Smooth muscle cell (in vitro differentiated cells): ENCODE measurements around the gene CASTOR2. TPM values are rescaled to one million over a fixed set of nuclear protein-coding genes. Genes with fewer than 3 reads are reported as not detected.

Experiments used
- DNase-seq: peaks from one replicate; lab custom pipeline; 2025; ENCODE audit not compliant: unreplicated experiment; lab: John Stamatoyannopoulos, UW
- H2AFZ ChIP-seq: fragments of 200-600 bp; sonication (generic); 2 replicates; pipeline ENCODE4 v1.6.0; 2016; ENCODE audit warnings: antibody characterized with exemption, low read depth, mild to moderate bottlenecking
- H3F3A ChIP-seq: fragments of 200-600 bp; sonication (generic); 2 replicates; pipeline ENCODE4 v1.6.0; 2017; ENCODE audit warnings: antibody characterized with exemption, low read depth
- H3K27ac ChIP-seq: fragments of 200-600 bp; sonication (generic); 2 replicates; pipeline ENCODE4 v1.5.1; 2016; ENCODE audit warnings: low read depth, mild to moderate bottlenecking
- H3K27me3 ChIP-seq: fragments of 200-600 bp; sonication (generic); 2 replicates; pipeline ENCODE4 v1.6.1; 2016; ENCODE audit warnings: low read depth, mild to moderate bottlenecking
- H3K36me3 ChIP-seq: fragments of 200-600 bp; sonication (generic); 2 replicates; pipeline ENCODE4 v1.5.1; 2016; ENCODE audit warnings: low read depth
- H3K4me1 ChIP-seq: fragments of 200-600 bp; sonication (generic); 2 replicates; pipeline ENCODE4 v1.5.1; 2016; ENCODE audit warnings: low read depth
- H3K4me2 ChIP-seq: fragments of 200-600 bp; sonication (generic); 2 replicates; pipeline ENCODE4 v1.6.0; 2016; ENCODE audit warnings: mild to moderate bottlenecking
- H3K4me3 ChIP-seq: fragments of 200-600 bp; sonication (generic); 2 replicates; pipeline ENCODE4 v1.5.1; 2016; ENCODE audit warnings: mild to moderate bottlenecking
- H3K79me2 ChIP-seq: fragments of 200-600 bp; sonication (generic); 2 replicates; pipeline ENCODE4 v1.6.0; 2016; ENCODE audit warnings: low read depth, mild to moderate bottlenecking
- H3K9ac ChIP-seq: fragments of 200-600 bp; sonication (generic); 2 replicates; pipeline ENCODE4 v1.6.0; 2016; ENCODE audit warnings: low read depth
- H3K9me3 ChIP-seq: fragments of 200-600 bp; sonication (generic); replicated peaks from 2 replicates; pipeline ENCODE4 v1.5.1; 2016; ENCODE audit warnings: low read depth
- H4K20me1 ChIP-seq: fragments of 200-600 bp; sonication (generic); 2 replicates; pipeline ENCODE4 v1.6.0; 2016; ENCODE audit warnings: low read depth
- CTCF ChIP-seq: fragments of 200-600 bp; sonication (generic); IDR thresholded peaks from 2 replicates; pipeline ENCODE4 v1.5.1; 2017; ENCODE audit warnings: borderline replicate concordance, mild to moderate bottlenecking, antibody characterized with exemption; ENCODE audit not compliant: insufficient read depth, poor library complexity, severe bottlenecking
- WGBS: methylation state at CpG from one replicate; pipeline ENCODE4 v1.1.7; 2016; ENCODE audit warnings: low lambda C conversion rate; 5-methylcytosine and 5-hydroxymethylcytosine counted together
- polyA plus RNA-seq: library from polyadenylated mRNA; unstranded; fragments of >200 nt; fragmentation: Nextera tagmentation; extraction: Ambion mirVana; gene quantifications from 2 replicates; pipeline ENCODE4 v1.2.1, GENCODE V29; 2016
- total RNA-seq: library from RNA; depleted of rRNA; stranded (reverse); fragments of >200 nt; gene quantifications from 2 replicates; pipeline ENCODE4 v1.2.3, GENCODE V29; 2014

The CASTOR2 gene
- total and polyA plus RNA-seq, 2 experiments from 2014 or later: 4.3 to 11.4 TPM

GRCh38 chr7:75048435-75049379, 84.2 kb downstream of the CASTOR2 start:
- H3K27ac ChIP-seq: no peak overlapping the region
- DNase-seq: no peak

GRCh38 chr7:75049817-75050216, 85.3 kb downstream of the CASTOR2 start:
- H3K4me1 ChIP-seq: no peaks in the 10 kb centered on the region
- no peaks in the 10 kb centered on the region for H3K27me3 ChIP-seq
- H3K27ac ChIP-seq: no peak overlapping the region
- H2AFZ ChIP-seq: no peak overlapping the region
- no peaks in the 10 kb centered on the region for H3F3A ChIP-seq
- no peaks in the 10 kb centered on the region for H3K9me3 ChIP-seq
- no peak for DNase-seq
- H3K4me2 ChIP-seq: no peak overlapping the region
- no peak for TF ChIP-seq CTCF
- H3K9ac ChIP-seq: no peak overlapping the region
- H3K4me3 ChIP-seq: no peak overlapping the region
- H3K79me2 ChIP-seq: no peaks in the 10 kb centered on the region
- WGBS: 93% methylated on average over 10 of the region's 10 CpGs
- H4K20me1 ChIP-seq: peaks cover 11% of the 10 kb centered on the region
- H3K36me3 ChIP-seq: no peaks in the 10 kb centered on the region

More at GRCh38 chr7:75048435-75049379, 84.2 kb downstream of the CASTOR2 start:
- Histone ChIP-seq H3K4me1 (no peaks in the 10 kb centered on the region), H3K4me3 (no peak overlapping the region), H3K4me2 (no peak overlapping the region), H3K9me3 (no peaks in the 10 kb centered on the region), H3K36me3 (no peaks in the 10 kb centered on the region), H3F3A (no peaks in the 10 kb centered on the region), H4K20me1 (peaks cover 11% of the 10 kb centered on the region), H3K27me3 (no peaks in the 10 kb centered on the region), H3K79me2 (no peaks in the 10 kb centered on the region), H3K9ac (no peak overlapping the region), H2AFZ (no peak overlapping the region)
- WGBS: 92% methylated on average over 17 of the region's 17 CpGs
- TF ChIP-seq CTCF: no peak

DNA sequence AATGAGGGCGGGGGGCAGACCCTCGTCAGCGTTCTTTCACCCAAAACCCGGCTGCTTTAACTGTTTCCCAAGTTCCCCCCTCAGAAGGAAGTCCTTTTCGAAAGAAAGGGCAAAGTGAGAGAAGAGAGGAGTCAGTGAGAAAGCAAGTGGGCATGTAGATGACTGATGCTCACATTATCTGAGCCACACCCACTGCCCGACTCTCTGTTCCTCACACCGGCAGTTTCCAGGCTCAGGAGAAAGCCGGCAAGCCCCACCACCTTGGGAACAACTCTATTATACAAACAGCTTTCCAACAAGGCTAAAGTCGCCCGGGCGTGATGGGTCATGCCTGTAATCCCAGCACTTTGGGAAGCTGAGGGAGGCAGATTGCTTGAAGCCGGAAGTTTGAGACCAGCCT, 86.0 kb downstream of the CASTOR2 start:
- H3K4me1 ChIP-seq: no peaks in the 10 kb centered on the region
- H3K9me3 ChIP-seq: no peaks in the 10 kb centered on the region
- no peak for TF ChIP-seq CTCF
- no peaks in the 10 kb centered on the region for H3K27me3 ChIP-seq
- H2AFZ ChIP-seq: no peak overlapping the region
- no peak overlapping the region for H3K4me3 ChIP-seq
- H3K79me2 ChIP-seq: no peaks in the 10 kb centered on the region
- no peak overlapping the region for H3K9ac ChIP-seq
- 92% methylated on average over 12 of the region's 12 CpGs for WGBS
- DNase-seq: no peak
- no peak overlapping the region for H3K27ac ChIP-seq
- no peak overlapping the region for H3K4me2 ChIP-seq
- H3F3A ChIP-seq: no peaks in the 10 kb centered on the region
- peaks cover 11% of the 10 kb centered on the region for H4K20me1 ChIP-seq
- H3K36me3 ChIP-seq: no peaks in the 10 kb centered on the region
